ES-I3 (cell line): ENCODE measurements around the gene RND1.

Experiments used
- H3K36me3 ChIP-seq: 2 replicates; pipeline ENCODE4 v1.6.1; 2013; ENCODE audit warnings: mild to moderate bottlenecking, low read length, control low read depth, moderate library complexity; ENCODE audit not compliant: insufficient read depth
- H3K4me1 ChIP-seq: 2 replicates; pipeline ENCODE4 v1.6.1; 2013; ENCODE audit warnings: mild to moderate bottlenecking, control low read depth, low read length; ENCODE audit not compliant: insufficient read depth
- H3K9ac ChIP-seq: 2 replicates; pipeline ENCODE4 v1.6.1; 2013; ENCODE audit warnings: low read depth, mild to moderate bottlenecking, low read length, moderate library complexity
- H3K9me3 ChIP-seq: 2 replicates; pipeline ENCODE4 v1.6.1; 2013; ENCODE audit warnings: mild to moderate bottlenecking, low read length, moderate library complexity; ENCODE audit not compliant: control insufficient read depth, insufficient read depth

Gene RND1

GRCh38 chr12:48814262-48815125 is 51.2 kb downstream of the RND1 start:
- H3K9ac ChIP-seq, result peak overlapping the region; percentile 82

GRCh38 chr12:48813465-48814261 is 52.0 kb downstream of the RND1 start:
- Histone ChIP-seq H3K9ac (peak overlapping the region; percentile 82), H3K4me1 (peaks cover 28% of the 10 kb centered on the region)

More at GRCh38 chr12:48814262-48815125, 51.2 kb downstream of the RND1 start:
- Histone ChIP-seq H3K4me1 (peaks cover 28% of the 10 kb centered on the region), H3K36me3 (no peaks in the 10 kb centered on the region), H3K9me3 (no peaks in the 10 kb centered on the region)

GRCh38 chr12:48812389-48812788 is 53.3 kb downstream of the RND1 start:
- Histone ChIP-seq H3K36me3 (no peaks in the 10 kb centered on the region), H3K4me1 (peaks cover 27% of the 10 kb centered on the region), H3K9me3 (no peaks in the 10 kb centered on the region), H3K9ac (no peak overlapping the region)

More at GRCh38 chr12:48813465-48814261, 52.0 kb downstream of the RND1 start:
- no peaks in the 10 kb centered on the region for H3K9me3 ChIP-seq
- no peaks in the 10 kb centered on the region for H3K36me3 ChIP-seq

- Histone ChIP-seq H3K9ac (no peak overlapping the region), H3K36me3 (no peaks in the 10 kb centered on the region), H3K4me1 (peaks cover 23% of the 10 kb centered on the region), H3K9me3 (no peaks in the 10 kb centered on the region)
Observed at GRCh38 chr12:48811437-48812090, 54.1 kb downstream of the RND1 start.

GRCh38 chr12:48810903-48811431 is 54.7 kb downstream of the RND1 start:
- no peak overlapping the region for H3K9ac ChIP-seq
- peaks cover 20% of the 10 kb centered on the region for H3K4me1 ChIP-seq

GRCh38 chr12:48807981-48808380 is 57.7 kb downstream of the RND1 start:
- Histone ChIP-seq H3K4me1 (peaks cover 18% of the 10 kb centered on the region), H3K36me3 (no peaks in the 10 kb centered on the region), H3K9me3 (no peaks in the 10 kb centered on the region), H3K9ac (no peak overlapping the region)

More at GRCh38 chr12:48810903-48811431, 54.7 kb downstream of the RND1 start:
- Histone ChIP-seq H3K36me3 (no peaks in the 10 kb centered on the region), H3K9me3 (no peaks in the 10 kb centered on the region)
